Measurements from ENCODE around the gene KLK8. TPM values are rescaled to one million over a fixed set of nuclear protein-coding genes. Genes with fewer than 3 reads are reported as not detected.

KLK8 gene
- total and polyA plus RNA-seq, 4 donors: not detected

GRCh38 chr19:51034704-51035103, 33.3 kb upstream of the KLK8 start, which contains the start of gene KLK12 (continued):
- TF ChIP-seq REST (IDR thresholded peaks at IDR 0.05) (no peak), FOXA1 (IDR thresholded peaks at IDR 0.05) (no peak)

- DNase-seq (ENCODE audit: low spot score): no peak
- H3K4me1 ChIP-seq (ENCODE audit: control insufficient read depth in 4 of 4, insufficient read depth in 4 of 4, low read length in 3 of 4): no peaks in the 10 kb centered on the region
- H3K36me3 ChIP-seq (ENCODE audit: control insufficient read depth in 4 of 4, insufficient read depth in 3 of 4, low read depth in 1 of 4, low read length in 3 of 4): no peaks in the 10 kb centered on the region
- WGBS: 92% methylated on average over 28 of the region's 28 CpGs
- no peak overlapping the region for H3K27ac ChIP-seq (ENCODE audit: low read depth in 1 of 2, low read length in 2 of 2)
- peaks cover 0 to 4% (median 0%) of the 10 kb centered on the region in 4 donors for H3K27me3 ChIP-seq (ENCODE audit: control insufficient read depth in 4 of 4, insufficient read depth in 4 of 4, low read length in 3 of 4)
- H3K9ac ChIP-seq (ENCODE audit: low read depth in 1 of 2, low read length in 2 of 2): no peak overlapping the region
- TF ChIP-seq SP1 (IDR thresholded peaks at IDR 0.05) (no peak), FOXA2 (IDR thresholded peaks at IDR 0.05) (no peak), ATF3 (IDR thresholded peaks at IDR 0.05) (no peak), EGR1 (IDR thresholded peaks at IDR 0.05; ENCODE audit: low read depth in 2 of 2) (no peak), GABPA (IDR thresholded peaks at IDR 0.05 in 1 of 2, conservative IDR thresholded peaks at IDR 0.05 in 1 of 2) (no peak), YY1 (IDR thresholded peaks at IDR 0.05) (no peak), RAD21 (IDR thresholded peaks at IDR 0.05) (no peak), TAF1 (conservative IDR thresholded peaks at IDR 0.05) (no peak)
- H3K9me3 ChIP-seq (ENCODE audit: control insufficient read depth in 4 of 4, low read length in 3 of 4): peaks cover 0 to 3% (median 0%) of the 10 kb centered on the region in 4 donors
- H3K4me3 ChIP-seq (ENCODE audit: low read depth in 1 of 3, low read length in 3 of 3): no peak overlapping the region
Measured at GRCh38 chr19:51031880-51032225, 30.4 kb upstream of the KLK8 start.

GRCh38 chr19:51031220-51031879, 29.9 kb upstream of the KLK8 start:
- Histone ChIP-seq H3K4me3 (ENCODE audit: low read depth in 1 of 3, low read length in 3 of 3) (no peak overlapping the region), H3K4me1 (ENCODE audit: control insufficient read depth in 4 of 4, insufficient read depth in 4 of 4, low read length in 3 of 4) (no peaks in the 10 kb centered on the region), H3K27ac (ENCODE audit: low read depth in 1 of 2, low read length in 2 of 2) (no peak overlapping the region), H3K9me3 (ENCODE audit: control insufficient read depth in 4 of 4, low read length in 3 of 4) (peaks cover 0 to 3% (median 0%) of the 10 kb centered on the region in 4 donors), H3K27me3 (ENCODE audit: control insufficient read depth in 4 of 4, insufficient read depth in 4 of 4, low read length in 3 of 4) (peaks cover 0 to 4% (median 0%) of the 10 kb centered on the region in 4 donors), H3K36me3 (ENCODE audit: control insufficient read depth in 4 of 4, insufficient read depth in 3 of 4, low read depth in 1 of 4, low read length in 3 of 4) (no peaks in the 10 kb centered on the region), H3K9ac (ENCODE audit: low read depth in 1 of 2, low read length in 2 of 2) (no peak overlapping the region)
- TF ChIP-seq SP1 (IDR thresholded peaks at IDR 0.05) (no peak), JUND (IDR thresholded peaks at IDR 0.05) (no peak), TAF1 (conservative IDR thresholded peaks at IDR 0.05) (no peak), YY1 (IDR thresholded peaks at IDR 0.05) (no peak), ATF3 (IDR thresholded peaks at IDR 0.05) (no peak), FOXA2 (IDR thresholded peaks at IDR 0.05) (no peak), ZBTB33 (IDR thresholded peaks at IDR 0.05) (no peak), RAD21 (IDR thresholded peaks at IDR 0.05) (no peak)
- WGBS: 85% methylated on average over 7 of the region's 7 CpGs
- no peak for DNase-seq (ENCODE audit: low spot score)

Measured in liver (tissue), 9 donors.